HG03521 (cell line): Measurements from ENCODE around the gene PROM1.

Source experiments
- ATAC-seq: cut with Tn5 transposase; IDR thresholded peaks from one replicate; pipeline ENCODE4 v1.9.1; 2021; ENCODE audit warnings: mild to moderate bottlenecking, moderate library complexity; ENCODE audit not compliant: unreplicated experiment

PROM1 gene

DNA sequence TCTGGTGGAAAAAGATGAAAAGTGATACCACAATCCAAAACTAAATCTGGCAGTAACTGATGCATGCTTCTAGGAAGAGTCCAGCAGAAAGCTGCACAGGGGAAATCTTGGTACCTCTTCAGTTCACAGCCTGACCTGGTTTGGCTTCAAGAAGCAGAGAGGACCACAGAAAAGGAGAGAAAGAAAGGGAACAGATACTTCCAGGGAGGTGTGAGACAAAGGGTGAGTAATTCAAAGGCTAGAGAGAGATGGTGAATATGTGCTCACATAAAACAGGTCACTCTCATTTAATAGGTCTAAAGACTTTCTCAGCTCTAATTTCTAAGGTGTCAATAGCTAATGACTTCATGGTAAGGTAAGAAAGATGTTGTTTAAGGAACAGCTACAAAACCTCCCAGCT is 132.0 kb downstream of the PROM1 start:
- ATAC-seq, result no peak

DNA sequence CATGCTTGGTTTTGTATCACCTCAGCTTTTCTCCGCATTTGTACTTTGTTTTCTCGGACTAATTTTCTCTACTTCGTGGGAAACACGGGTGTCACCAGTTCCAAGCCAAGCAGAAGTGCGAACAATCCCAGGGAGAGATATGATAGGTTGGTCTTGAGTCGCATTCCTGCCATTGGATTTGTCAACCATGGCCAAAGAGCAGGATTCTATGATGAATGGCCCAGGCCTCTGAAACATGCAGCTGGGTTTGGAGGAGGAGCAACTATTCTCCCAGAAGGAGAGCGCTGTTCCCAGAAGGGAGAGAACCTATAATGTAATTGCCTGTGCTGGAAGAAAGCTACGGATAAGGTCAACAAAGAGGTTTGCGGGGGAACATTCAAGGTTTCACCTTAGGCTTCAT is 135.0 kb downstream of the PROM1 start:
- no peak for ATAC-seq

- no peak for ATAC-seq
These were observed 136.1 kb downstream of the PROM1 start for GRCh38 chr4:15947684-15948083.

DNA sequence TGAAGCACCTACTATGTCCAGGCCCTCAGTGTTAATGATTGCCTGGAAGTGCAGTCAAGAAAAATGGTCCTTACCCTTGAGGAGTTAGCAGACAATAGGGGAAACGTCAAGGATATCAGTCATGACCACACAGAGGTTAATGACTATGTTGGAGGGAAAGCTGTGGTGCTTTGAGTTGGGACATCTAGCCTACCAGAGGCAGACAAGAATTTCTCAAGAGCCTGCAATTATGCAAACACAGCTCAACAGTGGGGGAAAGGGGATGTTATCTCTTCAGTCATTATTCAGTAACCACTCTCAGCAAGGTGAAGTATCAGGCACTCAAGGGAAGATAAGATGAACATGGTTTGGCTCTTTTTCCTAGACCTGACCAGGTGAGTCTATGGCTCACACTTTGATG is 138.3 kb downstream of the PROM1 start:
- no peak for ATAC-seq

DNA sequence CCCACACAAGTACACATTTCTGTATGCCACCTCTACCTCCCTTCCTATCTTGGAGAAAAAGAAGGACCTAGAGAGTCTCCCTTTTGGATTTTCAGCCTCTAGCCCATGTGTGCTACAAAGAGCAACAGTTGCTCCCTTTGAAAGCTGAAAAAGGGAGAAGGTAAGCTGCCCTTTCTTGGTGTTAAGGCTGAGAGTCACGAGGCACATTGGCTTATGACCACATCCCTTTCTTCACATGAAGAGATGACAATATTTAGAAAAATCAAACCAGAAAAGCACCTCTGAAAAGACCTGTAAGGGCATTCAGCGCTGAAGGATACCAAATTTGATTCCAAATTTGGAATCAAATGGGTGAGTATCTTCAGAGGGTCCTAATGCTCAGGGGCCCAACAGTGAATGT is 138.9 kb downstream of the PROM1 start:
- ATAC-seq, result no peak

DNA sequence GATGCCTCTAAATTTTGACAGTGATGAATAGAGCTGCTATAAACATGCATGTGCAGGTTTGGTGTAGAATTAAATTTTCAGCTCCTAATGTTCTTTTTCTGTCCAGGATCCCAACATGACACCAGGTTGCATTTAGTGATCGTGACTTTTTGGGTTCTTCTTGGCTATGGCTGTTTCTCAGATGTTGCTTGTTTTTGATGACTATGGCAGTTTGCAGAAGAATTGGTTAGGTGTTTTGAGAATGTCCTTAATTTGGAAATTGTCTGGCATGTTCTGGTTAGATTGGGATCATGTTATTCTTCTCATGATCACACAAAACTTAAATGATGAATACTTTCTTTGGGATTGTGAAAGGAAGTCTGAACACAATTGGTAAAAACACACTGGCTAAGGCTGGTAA is 141.5 kb downstream of the PROM1 start:
- no peak for ATAC-seq

DNA sequence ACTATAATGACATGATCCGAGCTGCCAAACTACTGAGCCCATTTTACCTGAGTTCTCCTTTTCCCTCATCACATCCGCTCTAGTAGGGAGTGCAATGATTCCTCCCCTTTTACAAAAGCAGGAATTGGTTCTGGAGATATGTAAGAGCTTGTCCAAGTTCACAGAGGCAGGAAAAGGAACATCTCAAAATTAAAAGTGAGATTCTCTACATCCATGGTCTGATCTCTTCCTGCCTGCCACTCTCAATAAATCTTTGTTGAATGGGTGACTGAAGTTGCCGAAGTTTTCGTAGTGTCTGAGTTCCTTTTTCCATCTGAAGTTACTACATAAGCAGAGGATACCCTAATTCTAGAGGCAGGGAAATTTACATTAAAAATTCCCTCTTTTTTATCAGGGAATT is 145.2 kb downstream of the PROM1 start, which contains the start of gene FGFBP1:
TSS of gene FGFBP1 (minus strand) at position 101 of the 400 bp plus-strand sequence. CDS start 2,108 bp downstream, outside the sequence.
- ATAC-seq, result no peak

GRCh38 chr4:15938182-15938581 is 145.6 kb downstream of the PROM1 start:
- ATAC-seq, result no peak

GRCh38 chr4:15936495-15936894 is 147.3 kb downstream of the PROM1 start:
- no peak for ATAC-seq

DNA sequence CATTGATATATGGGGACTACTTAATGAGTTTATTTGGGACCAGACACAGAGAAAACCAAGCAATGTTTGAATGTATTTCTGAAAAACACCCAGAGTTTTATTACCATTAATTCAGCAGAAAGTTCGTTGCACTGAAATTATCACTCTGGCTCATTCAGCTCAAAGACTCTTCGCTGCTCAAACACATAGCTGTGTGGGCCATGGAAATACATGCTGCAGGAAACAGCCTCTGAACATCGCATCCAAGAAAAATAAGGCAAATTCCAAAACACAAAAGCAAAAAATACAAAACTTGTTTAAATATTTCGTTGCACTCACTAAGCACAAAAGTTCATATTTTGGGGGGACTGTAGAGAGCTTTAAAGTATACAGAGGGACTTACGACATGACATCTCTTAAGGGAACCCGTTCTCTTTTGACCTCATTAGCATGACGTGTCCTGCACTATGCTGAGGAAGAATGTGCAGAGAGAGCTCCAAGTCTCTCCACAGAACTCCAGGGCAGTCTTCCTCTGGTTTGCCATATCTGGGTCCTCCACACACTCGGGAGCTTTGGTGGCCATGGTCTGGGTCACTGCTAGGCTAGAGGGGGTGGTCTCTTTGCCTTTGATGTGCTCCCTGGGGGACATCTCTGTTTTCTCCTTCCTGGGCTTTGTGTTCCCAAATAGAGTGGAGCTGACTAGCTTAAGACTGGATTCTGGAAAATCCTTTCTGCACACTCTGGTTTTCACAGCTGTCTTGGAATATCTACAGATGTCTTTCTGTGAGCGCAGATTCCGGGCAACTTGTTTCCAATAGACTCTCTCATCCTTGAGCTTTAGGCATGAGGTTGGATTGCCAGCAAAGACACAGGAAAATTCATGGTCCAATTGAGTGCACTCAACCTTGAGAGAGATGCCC is 148.1 kb downstream of the PROM1 start:
- ATAC-seq, result no peak

DNA sequence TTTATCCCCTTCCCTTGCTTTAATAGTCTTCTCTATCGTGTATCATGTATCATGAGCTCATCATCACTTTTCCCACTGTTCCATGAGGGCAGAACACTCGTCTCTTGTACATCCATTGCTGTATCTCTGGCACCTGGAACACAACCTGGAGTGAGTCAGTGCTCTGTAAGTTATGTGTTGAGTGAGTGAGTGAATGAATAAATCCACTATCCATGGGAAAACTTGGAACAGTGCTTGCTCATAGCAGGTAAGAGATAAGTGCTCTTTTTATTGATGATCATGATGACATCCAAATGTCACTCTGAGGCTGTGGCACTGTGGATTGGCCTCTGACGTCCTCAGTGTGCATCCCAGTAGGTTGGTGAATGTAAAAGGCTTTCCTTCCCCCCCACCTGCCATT is 149.6 kb downstream of the PROM1 start:
- no peak for ATAC-seq

DNA sequence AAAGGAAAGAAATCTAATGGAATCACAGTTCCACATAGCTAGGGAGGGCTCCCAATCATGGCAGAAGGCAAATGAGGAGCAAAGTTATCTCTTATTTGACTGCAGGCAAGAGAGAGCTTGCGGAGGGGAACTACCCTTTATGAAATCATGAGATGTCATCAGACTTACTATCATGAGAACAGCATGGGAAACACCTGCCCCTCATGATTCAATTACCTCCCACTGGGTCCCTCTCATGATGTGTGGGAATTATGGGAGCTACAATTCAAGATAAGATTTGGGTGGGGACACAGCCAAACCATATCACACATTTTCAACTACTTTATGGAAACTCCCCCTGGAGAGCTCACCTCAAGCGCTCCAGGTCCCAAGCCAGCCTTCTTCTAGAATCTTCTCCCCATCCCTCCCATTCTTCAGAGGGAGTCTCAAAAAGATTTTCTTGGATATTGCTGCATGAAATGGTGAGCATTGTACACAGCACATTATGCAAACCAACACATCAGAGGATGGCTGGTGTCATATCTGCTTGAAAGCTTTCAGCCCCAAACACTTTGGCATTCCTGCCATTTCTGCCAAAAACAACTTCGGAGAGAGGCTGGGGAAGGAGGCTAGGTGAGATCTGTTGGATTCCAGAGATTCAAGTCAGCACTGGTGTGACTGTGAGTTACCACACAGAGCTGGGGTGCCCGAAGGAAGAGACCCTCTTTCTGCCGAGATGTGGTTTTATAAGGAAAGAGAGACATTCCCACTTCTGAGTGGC is 152.2 kb downstream of the PROM1 start:
- ATAC-seq, result no peak

GRCh38 chr4:15930314-15930713 is 153.5 kb downstream of the PROM1 start:
- no peak for ATAC-seq

DNA sequence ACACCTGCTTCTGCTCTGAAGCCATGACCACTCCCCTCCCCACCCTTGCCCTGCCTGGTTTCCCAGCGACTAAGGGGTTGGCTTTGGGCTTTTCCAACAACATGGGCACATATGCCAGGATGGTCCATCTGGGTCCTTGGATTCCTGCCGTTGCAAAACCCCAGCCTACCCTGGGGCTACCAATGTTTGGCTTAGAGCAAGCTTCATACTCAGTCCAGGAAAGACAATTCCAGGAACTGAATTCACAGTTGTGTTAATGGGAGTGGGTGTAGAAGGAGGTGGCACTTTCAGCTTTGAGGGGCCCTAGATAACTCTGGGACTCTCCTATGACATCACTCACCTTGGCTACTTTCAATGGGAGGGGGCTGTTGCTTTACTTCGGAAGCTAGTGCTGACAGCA is 154.3 kb downstream of the PROM1 start:
- no peak for ATAC-seq

GRCh38 chr4:15928883-15929282 is 154.9 kb downstream of the PROM1 start:
- ATAC-seq, result no peak

DNA sequence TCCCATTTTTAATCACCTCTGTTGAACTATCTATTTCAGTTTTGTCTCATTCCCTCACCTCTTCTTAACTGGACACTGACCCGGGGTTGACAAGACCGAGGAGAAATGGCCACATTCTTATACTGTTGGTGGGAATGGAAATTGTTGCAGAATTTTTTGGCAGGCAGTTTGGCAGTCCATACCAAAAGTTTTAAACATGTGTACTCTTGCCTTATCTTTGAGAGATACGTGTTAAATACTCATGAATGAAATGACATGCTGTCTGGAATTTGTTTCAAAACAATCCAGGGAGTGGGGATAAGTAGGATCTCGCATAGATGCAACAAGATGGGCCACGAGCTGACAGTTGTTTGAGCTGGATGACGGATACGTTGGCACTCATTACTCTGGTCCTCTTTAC is 157.3 kb downstream of the PROM1 start:
- no peak for ATAC-seq

DNA sequence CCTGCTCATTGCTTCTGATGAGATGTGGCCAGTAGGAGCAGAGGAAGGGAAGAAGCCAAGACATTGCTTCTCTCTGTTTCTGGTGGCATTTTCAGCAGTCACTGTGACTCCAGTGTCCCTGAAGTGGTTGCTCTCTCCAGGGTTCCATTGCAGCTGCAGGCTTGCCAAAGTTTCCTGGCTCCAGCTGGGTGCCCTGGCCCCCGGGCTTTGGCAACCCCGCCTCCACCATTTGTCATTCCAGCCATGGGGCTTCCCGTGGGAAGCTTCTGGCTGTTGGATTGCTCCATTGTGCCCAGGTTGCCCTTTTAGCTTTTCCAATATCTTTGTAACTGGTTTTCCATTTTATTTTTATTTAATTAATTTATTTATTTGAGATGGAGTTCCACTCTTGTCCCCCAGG is 158.0 kb downstream of the PROM1 start:
- ATAC-seq, result no peak

DNA sequence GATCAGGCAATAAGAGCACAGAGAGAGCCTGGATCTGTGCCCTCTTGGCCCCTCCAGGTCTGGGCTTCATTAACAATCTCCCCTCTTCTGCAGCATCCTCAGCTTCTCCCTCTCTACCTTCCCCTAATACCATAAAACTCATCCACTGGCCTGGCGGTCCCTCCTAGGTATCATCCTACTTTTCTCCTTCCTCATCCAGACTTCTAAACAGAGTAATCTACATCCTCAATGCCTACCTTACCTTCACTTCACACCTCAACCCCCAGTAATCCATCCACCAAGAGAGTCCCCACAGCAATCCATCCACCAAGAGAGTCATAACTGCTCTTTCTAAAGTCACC is 162.3 kb downstream of the PROM1 start:
- no peak for ATAC-seq

DNA sequence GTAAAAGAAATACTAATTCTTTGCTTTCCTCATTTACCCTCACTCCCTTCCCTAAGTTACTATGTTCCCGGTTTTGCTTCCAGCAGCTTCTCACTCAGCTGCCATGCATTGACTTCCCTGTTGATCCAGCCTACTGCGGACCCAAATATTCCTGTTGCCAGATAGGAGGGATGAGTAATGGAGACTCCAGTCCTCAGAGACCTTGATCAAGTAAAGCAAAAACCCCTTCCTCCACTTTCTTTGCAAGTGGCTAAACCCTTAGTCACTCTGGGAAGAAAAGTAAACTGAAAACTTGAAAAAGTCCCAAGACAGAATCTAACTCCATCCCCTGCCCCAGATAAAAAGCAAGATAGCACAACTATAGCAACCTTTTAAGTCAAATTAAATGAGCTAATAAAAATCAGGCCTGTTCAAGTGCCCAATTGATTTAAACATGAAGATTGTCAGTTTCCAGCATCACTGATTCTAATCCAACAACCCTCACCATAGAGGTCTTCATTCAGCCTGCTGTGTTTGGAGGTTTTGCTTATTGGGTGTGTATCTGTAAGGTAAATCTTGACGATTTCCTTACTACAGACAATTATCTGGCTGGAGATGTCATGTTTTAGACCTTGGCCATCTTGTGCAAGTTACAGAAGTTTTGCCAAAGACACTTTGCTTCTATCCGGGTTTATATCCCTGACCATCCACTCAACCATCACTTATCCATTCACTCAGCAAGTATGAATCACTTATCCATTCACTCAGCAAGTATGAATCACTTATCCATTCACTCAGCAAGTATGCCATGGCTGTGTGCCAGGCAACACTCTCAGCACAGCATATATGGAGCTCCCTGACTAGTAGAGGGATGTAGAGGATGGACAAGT is 162.9 kb downstream of the PROM1 start:
- ATAC-seq, result no peak

DNA sequence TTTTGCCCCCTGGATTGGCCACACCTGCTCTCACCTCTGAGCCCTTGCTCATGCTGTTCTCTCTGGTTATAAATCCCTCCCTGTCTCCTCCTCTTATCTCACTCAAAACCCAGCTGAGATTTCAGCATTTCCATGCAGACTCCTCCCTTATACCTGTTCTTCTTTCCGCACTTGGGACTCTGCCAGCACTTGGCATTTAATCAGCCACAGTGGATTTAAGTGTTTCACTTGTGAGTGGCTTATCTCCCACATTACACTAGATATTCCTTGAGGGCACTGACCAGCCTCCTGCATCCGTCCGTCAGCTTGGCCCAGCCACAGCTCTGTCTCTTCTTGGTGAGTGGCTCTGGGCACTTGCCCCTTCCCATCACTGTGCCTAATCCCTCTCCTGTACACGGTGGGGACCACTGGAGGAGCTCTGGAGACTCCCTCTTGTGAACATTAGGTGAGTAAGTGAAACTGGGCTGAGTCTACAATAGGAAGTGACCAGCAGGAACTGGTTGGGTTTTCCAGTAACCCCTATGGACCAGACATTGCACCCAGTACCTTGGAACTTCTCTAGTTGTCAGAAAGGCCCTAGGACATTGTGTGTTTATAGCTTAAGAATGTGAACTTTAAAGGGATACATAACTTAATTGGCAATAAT is 165.2 kb downstream of the PROM1 start:
- ATAC-seq, result no peak
